NCI-H146 (cell line): ENCODE measurements around the gene PIGQ.

Experiments
- DNase-seq: peaks from one replicate; lab custom pipeline; 2025; lab: John Stamatoyannopoulos, UW

PIGQ gene

GRCh38 chr16:606656-607307 lies 37.0 kb downstream of the PIGQ start:
- DNase-seq: no peak

DNA sequence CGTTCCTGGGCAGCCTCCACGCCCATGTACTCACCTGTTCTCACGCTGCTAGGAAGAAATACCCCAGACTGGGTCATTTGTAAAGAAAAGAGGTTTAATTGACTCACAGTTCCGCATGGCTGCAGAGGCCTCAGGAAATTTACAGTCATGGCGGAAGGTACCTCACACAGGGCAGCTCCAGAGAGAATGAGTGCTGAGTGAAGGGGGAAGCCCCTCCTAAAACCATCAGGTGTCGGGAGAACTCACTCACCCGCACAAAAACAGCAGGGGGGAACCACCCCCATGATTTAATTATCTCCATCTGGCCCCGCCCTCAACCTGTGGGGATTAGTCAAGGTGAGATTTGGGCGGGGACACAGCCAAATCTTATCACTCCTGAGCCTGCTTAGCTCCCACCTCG lies 38.3 kb downstream of the PIGQ start:
- peak; percentile 88 for DNase-seq

DNA sequence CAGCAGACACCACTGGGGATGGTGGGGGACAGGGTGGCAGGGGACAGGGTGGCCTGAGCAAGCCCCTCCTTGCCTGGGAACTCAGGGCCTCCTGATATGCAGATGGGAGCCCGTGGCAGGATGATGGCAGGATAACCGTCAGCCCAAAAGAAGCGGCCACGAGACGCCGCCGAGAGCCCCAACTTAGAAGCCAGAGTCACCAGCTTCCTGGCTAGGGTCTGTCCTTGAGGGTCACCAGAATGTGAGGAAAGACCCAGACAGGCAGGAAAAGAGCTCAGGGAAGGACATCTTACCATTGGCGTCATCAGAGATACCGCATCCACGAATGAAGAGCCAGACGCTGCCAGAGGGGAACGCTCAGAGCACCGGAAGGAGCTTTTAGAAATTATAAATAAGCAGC lies 39.5 kb downstream of the PIGQ start:
- DNase-seq: no peak

- no peak for DNase-seq
These were observed 40.2 kb downstream of the PIGQ start for GRCh38 chr16:609984-610383.

GRCh38 chr16:610513-611381 lies 41.0 kb downstream of the PIGQ start:
- DNase-seq: no peak

DNA sequence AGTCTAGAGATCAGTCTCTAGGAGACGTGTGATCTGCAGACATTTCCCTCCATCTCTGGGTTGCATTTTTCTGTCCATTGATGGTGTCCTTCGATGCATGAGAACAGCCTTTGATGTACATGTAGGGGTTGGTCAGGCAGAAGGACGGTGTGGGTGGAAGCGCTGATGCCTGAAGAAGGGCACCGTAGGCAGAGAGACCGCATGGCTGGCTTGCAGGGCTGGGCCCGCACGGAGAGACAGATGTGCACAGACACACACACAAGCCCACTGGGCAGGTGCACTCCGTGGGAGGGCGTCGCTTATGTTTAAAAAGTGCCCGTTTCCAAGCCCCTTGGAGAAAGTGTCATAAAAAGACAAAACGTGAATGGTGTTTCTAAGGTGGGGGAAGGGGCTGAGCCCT lies 45.4 kb downstream of the PIGQ start:
- DNase-seq: no peak

GRCh38 chr16:616733-617586 lies 47.2 kb downstream of the PIGQ start:
- DNase-seq: no peak

- no peak for DNase-seq
These were observed 48.1 kb downstream of the PIGQ start for GRCh38 chr16:617855-618254.

GRCh38 chr16:619476-620100 lies 49.8 kb downstream of the PIGQ start:
- no peak for DNase-seq

GRCh38 chr16:620700-621525 lies 51.1 kb downstream of the PIGQ start:
- DNase-seq: no peak

GRCh38 chr16:621526-622105 lies 51.8 kb downstream of the PIGQ start:
- DNase-seq: no peak

DNA sequence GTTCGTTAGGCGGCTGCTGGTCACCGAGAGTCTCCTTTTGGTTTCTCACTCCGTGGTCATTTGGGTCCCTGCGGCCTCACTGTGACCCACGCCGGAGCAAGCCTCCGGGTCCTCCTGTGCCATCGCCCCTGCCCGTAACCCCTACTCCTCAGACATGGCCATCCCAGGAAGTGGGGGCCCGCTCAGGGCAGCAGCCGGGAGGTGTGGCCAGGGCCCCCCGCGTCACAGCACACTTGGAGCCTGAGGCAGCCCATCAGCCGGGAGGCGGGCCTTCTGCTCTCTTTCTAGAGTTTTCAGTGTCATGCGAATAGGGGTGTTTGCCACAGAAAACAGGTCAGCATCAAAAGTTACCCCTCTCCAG lies 53.1 kb downstream of the PIGQ start:
- DNase-seq: no peak

DNA sequence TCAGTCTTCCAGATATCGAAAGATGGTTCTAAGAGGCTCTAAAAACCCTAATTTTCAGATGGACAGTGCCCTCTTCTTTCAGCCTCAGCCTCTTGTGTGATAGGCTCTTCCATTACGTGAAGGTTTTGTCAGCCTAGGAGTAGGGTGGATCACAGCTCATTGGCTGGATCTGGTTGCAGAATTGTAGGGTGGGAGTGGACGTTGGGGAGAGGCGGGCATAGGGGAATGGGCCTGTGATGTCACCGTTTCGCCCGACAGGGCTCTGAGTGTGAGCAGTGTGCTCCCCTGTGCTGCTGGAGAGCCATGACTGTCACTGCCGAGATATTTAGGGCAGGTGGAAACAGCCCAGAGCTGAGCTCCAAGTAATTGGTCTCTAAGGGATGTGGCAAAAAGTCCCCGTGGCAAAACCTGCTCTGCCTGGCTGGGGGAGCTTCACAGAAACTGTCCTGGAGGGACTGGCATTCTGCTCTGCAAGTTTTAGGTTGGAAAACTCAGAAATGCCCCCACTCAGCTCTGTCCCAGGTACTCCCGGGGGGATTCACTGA lies 54.8 kb downstream of the PIGQ start:
- no peak for DNase-seq

DNA sequence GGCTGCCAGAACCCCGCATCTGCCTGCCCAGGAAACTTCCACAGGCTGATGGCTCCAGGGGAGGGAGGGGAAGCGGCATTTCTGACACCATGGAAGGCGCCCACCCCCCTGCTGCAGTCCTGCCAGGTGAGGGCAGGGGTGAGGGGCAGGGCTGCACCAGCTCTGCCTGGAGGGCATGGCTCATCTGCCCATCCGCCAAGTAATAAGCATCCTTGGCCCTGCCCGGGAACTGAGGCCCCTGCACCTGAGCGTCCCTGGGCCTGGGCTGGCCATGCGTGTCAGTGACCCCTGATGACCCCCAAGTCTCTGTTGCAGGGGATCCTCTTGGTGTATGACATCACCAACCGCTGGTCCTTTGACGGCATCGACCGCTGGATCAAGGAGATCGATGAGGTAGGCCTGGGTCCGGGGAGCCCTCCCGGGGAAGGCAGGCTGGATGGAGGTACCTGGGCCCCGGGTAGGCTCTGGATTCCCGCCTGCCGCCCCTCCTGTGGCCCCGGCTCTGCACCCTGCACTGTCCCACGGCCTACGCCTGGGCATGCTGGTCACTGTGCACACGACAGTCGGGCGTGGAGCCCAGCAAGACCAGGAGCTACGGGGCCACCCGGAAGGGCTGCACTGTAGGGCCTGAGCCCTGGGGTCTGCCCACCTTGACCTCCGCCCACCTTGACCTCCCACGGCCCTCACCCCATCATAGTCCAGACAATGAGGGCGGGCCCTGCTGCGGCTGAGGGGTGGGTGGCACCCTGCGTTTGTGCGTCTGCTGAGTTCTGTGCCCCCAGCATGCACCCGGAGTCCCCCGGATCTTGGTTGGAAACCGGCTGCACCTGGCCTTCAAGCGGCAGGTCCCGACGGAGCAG lies 55.6 kb downstream of the PIGQ start:
- DNase-seq: no peak

GRCh38 chr16:625977-626765 lies 56.4 kb downstream of the PIGQ start:
- DNase-seq: no peak

GRCh38 chr16:626787-627453 lies 57.2 kb downstream of the PIGQ start:
- DNase-seq: no peak

DNA sequence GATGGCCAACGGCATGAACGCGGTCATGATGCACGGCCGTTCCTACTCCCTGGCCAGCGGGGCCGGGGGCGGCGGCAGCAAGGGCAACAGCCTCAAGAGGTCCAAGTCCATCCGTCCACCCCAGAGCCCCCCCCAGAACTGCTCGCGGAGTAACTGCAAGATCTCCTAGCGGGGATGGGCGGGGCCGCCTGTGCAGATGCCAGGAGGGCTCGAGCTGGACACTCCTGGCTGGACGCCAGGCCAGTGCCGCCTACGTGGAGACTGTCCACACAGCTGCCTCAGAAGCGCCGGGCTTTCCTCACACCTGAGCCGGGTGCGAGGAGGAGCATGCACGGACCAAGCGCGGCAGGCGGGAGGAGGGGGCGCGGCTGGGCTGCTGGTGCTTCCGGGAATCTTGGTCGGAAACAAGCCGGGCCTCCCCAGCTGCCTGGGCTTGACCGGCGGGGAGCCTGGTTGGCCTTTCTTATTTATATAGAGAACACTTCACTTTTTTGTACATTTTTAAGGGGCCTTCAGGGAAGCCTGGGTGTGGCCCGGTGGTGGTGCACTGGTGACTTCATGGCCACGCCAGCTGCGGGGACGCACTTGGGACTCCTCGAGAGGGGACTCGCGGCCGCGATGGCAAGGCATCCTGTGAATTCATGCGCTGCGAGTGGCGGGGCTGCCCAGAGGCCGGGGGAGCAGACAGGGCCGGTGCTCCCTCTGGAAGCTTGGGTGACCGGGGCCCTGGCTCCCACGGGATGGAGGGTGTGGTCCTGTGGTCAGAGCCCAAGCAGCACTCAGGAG lies 57.9 kb downstream of the PIGQ start:
- DNase-seq: no peak
